ENCODE data around the gene SPEG.

Gene SPEG

DNA sequence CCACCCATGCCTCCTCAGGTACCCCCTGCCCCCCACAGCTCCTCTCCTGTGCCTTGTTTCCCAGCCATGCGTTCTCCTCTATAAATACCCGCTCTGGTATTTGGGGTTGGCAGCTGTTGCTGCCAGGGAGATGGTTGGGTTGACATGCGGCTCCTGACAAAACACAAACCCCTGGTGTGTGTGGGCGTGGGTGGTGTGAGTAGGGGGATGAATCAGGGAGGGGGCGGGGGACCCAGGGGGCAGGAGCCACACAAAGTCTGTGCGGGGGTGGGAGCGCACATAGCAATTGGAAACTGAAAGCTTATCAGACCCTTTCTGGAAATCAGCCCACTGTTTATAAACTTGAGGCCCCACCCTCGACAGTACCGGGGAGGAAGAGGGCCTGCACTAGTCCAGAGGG is 17.3 kb upstream of the SPEG start:
- DNase-seq (ENCODE audit: low spot score), result no peak
- in situ Hi-C loops (cut with MboI; ENCODE audit: low sequenced_read_pairs, unreplicated experiment), result no loop called here
- TF ChIP-seq, protein P1, sequence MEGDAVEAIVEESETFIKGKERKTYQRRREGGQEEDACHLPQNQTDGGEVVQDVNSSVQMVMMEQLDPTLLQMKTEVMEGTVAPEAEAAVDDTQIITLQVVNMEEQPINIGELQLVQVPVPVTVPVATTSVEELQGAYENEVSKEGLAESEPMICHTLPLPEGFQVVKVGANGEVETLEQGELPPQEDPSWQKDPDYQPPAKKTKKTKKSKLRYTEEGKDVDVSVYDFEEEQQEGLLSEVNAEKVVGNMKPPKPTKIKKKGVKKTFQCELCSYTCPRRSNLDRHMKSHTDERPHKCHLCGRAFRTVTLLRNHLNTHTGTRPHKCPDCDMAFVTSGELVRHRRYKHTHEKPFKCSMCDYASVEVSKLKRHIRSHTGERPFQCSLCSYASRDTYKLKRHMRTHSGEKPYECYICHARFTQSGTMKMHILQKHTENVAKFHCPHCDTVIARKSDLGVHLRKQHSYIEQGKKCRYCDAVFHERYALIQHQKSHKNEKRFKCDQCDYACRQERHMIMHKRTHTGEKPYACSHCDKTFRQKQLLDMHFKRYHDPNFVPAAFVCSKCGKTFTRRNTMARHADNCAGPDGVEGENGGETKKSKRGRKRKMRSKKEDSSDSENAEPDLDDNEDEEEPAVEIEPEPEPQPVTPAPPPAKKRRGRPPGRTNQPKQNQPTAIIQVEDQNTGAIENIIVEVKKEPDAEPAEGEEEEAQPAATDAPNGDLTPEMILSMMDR (IDR thresholded peaks at IDR 0.05; ENCODE audit: borderline replicate concordance, control extremely low read depth, extremely low read depth, insufficient read depth, missing control alignments), result no peak

DNA sequence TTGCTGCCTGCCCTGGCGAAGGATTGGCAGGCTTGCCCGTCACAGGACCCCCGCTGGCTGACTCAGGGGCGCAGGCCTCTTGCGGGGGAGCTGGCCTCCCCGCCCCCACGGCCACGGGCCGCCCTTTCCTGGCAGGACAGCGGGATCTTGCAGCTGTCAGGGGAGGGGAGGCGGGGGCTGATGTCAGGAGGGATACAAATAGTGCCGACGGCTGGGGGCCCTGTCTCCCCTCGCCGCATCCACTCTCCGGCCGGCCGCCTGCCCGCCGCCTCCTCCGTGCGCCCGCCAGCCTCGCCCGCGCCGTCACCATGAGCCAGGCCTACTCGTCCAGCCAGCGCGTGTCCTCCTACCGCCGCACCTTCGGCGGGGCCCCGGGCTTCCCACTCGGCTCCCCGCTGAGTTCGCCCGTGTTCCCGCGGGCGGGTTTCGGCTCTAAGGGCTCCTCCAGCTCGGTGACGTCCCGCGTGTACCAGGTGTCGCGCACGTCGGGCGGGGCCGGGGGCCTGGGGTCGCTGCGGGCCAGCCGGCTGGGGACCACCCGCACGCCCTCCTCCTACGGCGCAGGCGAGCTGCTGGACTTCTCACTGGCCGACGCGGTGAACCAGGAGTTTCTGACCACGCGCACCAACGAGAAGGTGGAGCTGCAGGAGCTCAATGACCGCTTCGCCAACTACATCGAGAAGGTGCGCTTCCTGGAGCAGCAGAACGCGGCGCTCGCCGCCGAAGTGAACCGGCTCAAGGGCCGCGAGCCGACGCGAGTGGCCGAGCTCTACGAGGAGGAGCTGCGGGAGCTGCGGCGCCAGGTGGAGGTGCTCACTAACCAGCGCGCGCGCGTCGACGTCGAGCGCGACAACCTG is 16.3 kb upstream of the SPEG start, which contains the start of gene DES:
TSS of gene DES (plus strand) at position 223 of the 857 bp plus-strand sequence. CDS start at position 309, 86 bp downstream.
- DNase-seq (ENCODE audit: low spot score), result no peak
- TF ChIP-seq, protein P1 (IDR thresholded peaks at IDR 0.05; ENCODE audit: borderline replicate concordance, control extremely low read depth, extremely low read depth, insufficient read depth, missing control alignments), result no peak
- in situ Hi-C loops (cut with MboI; ENCODE audit: low sequenced_read_pairs, unreplicated experiment), result no loop called here

DNA sequence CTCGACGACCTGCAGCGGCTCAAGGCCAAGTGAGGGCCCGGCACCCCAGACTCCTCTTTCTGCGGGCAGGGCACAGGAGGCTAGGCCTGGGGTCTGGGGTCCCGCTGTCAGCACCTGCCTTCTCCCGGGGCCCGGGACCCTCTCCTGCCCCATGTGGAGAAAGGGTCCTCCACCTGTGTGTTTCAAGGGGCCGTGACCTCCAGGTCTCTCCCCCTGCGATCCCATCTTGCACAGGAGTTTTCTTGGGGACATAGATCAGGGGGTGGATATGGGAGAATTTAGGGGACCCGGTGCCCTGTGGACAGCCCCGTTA is 15.7 kb upstream of the SPEG start:
- no peak for DNase-seq (ENCODE audit: low spot score)
- TF ChIP-seq, protein P1 (IDR thresholded peaks at IDR 0.05; ENCODE audit: borderline replicate concordance, control extremely low read depth, extremely low read depth, insufficient read depth, missing control alignments), result no peak
- in situ Hi-C loops (cut with MboI; ENCODE audit: low sequenced_read_pairs, unreplicated experiment), result no loop called here

DNA sequence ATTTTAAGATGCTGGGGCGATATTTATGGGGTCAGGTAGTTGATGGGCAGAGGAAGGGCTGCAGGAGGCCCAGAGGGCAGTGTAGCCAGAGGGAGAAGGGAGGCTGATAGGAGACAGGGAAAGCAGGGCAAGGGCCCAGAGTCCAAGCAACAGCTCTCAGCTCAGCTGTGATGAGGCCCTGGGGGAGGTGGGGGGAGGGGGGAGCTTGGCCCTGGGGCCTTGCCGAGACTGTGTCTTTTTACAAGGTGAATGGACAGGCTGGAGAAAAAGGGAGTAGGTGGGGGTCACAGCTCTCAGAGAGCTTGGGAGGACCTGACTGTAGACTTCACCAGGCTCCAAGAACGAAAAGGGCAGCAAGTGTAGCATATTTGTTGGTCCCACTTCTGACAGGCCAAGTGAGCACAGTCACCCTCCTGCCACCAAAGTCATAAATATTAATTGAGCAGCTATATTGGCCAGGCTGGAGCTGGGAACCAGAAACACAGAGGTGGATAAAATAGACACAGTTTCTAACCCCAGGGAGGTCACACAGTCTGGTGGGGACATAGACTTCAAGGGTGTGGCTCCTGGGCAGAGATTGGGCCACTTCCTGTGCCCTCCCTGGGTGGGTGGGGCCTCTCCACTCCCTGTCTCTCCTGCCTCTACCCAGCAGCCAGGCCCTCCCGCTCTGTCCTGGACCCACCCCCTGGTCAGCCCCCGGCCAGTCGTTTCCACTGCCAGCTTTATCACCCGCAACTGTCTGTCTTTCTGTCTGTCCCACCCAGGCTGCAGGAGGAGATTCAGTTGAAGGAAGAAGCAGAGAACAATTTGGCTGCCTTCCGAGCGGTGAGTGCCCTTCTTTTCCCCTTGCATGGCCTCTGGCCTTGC is 15.1 kb upstream of the SPEG start:
- TF ChIP-seq, protein P1 (IDR thresholded peaks at IDR 0.05; ENCODE audit: borderline replicate concordance, control extremely low read depth, extremely low read depth, insufficient read depth, missing control alignments), result no peak
- in situ Hi-C loops (cut with MboI; ENCODE audit: low sequenced_read_pairs, unreplicated experiment), result no loop called here
- no peak for DNase-seq (ENCODE audit: low spot score)

DNA sequence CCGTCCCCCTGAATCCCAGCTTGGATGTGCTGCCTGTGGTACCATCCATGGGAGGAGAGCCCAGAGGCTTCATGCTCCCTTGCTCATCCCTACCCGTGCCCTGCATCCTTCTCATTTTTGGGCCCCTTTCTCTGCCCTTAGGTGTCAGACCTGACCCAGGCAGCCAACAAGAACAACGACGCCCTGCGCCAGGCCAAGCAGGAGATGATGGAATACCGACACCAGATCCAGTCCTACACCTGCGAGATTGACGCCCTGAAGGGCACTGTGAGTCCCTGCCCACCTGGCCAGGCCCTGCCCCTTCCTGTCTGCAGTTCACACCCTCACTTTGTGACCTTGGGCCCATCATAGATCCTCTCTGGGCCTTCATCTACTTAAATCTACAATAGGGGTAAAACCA is 14.0 kb upstream of the SPEG start:
- TF ChIP-seq, protein P1 (IDR thresholded peaks at IDR 0.05; ENCODE audit: borderline replicate concordance, control extremely low read depth, extremely low read depth, insufficient read depth, missing control alignments), result no peak
- in situ Hi-C loops (cut with MboI; ENCODE audit: low sequenced_read_pairs, unreplicated experiment), result no loop called here
- DNase-seq (ENCODE audit: low spot score), result no peak

DNA sequence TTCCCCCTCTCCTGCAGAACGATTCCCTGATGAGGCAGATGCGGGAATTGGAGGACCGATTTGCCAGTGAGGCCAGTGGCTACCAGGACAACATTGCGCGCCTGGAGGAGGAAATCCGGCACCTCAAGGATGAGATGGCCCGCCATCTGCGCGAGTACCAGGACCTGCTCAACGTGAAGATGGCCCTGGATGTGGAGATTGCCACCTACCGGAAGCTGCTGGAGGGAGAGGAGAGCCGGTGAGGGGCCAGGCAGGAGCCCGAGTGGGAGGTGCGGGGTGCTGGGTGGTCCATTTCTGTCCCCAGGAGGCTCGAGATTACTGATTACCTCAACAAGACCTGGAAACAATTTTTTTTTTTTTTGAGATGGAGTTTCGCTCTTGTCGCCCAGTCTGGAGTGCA is 13.3 kb upstream of the SPEG start:
- in situ Hi-C loops (cut with MboI; ENCODE audit: low sequenced_read_pairs, unreplicated experiment), result no loop called here

More for the DNA sequence above, 13.3 kb upstream of the SPEG start:
- TF ChIP-seq, protein P1 (IDR thresholded peaks at IDR 0.05; ENCODE audit: borderline replicate concordance, control extremely low read depth, extremely low read depth, insufficient read depth, missing control alignments), result no peak
- DNase-seq (ENCODE audit: low spot score), result no peak
